Stimulated activated CD8-positive, alpha-beta memory T cell treated with anti-CD3 and anti-CD28 coated beads, Interleukin-7, amount 100 ng/mL, for 48 hours (primary cell): ENCODE measurements around the gene OVOL2.
"Not testable (repeated sequence)": the region's sequence is repeated elsewhere in the genome, so short reads cannot be mapped to it uniquely, and the experiment has no call there.

Experiments used
- DNase-seq, 2 donors: peaks; one replicate each; pipeline ENCODE4 v3.0.0-alpha.2; 2020; ENCODE audit warnings: low read depth in 1 of 2; ENCODE audit errors: extremely low read depth in 1 of 2

Gene OVOL2

DNA sequence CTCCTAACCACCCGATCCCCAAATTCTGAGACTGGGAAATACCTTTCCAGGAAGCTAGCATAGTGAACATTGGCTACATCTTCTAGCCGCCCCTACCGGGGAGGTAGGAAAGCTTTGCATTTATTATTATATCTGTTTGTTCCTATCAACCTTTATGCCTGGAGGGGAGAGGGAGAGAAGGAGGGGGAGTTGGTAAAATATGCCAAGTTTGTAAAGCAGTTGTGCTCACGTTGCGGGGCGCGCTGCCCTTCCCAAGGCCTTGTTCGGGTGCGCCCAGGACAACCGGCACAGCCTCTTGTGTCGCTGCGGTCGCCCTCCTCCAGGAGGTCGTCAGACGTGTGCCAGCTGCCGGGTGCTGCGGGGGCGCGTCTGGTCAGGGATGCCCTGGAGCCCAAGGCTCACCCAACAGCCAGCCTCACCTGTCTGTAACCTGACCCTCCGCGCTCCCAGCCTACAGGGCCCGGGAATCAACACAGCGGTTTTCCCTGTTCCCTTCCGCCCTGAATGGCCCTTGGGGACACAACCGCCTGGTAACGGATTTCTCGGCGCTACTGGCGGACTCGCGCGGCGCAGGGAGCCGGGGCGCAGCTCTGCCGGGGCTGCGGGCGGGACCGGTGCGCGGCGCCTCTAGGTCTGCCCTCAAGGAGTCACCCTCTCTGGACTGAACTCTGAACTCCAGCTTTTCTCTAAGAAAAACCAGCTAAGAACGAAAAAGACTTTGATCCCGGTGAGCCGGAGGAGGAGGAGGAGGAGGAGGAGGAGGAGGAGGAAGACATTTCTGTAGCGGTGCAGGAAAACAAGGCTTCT is 1.1 kb upstream of the OVOL2 start:
- DNase-seq: no peak

- DNase-seq: no peak
Observed at GRCh38 chr20:18057994-18058349, 256 bp upstream of the OVOL2 start.

- no peak for DNase-seq
Observed at GRCh38 chr20:18056174-18057100, 1.3 kb downstream of the OVOL2 start.

DNA sequence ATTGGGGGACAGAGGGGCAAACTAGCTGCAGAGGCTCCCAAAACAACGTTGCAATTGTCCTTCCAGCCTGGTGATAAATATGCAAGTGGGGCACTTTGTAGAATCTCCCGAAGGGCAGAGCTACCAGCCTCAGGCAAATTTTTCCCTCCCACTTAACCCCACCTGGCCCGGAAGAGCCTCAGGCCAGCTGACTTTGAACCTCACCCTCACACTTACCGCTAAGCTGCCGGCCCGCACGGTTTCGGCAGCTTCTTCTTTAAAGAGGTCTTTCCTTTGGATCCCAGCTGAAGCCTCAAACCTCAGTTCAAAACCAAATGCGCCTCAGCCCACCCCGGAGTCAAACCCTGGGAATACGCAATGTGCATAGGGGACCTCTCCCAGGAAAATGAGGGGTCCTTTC is 2.5 kb downstream of the OVOL2 start:
- DNase-seq: no peak

GRCh38 chr20:18052856-18053255 is 4.9 kb downstream of the OVOL2 start:
- DNase-seq: no peak

GRCh38 chr20:18050628-18051027 is 7.1 kb downstream of the OVOL2 start:
- no peak for DNase-seq

DNA sequence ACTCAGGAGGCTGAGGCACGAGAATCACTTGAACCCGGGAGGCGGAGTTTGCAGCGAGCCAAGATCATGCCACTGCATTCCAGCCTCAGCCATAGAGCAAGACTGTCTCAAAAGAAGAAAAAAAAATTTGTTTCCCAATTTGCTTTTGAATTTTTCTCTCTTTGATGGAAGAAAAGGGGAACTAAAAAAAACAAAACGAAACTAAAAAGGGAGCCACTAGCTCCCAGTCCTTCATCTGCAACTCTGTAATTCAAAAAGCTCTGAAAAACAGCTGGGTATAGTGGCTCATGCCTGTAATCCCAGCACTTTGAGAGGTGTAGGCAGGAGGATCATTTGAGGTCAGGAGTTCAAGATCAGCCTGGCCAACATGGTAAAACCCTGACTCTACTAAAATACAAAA is 9.5 kb downstream of the OVOL2 start:
- DNase-seq: no peak

DNA sequence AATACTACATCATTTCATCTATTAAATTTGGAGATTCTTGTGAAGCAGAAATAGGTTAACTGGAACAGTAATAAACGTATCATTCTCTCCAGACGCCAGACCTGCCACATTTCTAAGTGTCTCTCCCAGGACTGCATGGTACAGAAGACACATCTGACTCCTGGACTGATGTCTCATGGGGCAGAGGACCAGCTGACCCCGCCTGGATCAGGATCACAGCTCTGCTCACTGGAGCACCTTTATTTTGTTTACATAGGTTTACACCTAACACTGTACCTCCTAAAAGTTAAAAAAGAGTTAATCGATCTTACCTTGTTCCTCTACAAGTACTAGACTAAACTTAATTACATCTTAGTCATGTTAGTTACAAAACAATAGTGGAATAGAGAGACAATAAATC is 11.2 kb downstream of the OVOL2 start:
- DNase-seq: no peak

- no peak for DNase-seq
Observed at GRCh38 chr20:18042229-18042628, 15.5 kb downstream of the OVOL2 start.

GRCh38 chr20:18041462-18041861 is 16.3 kb downstream of the OVOL2 start:
- no peak for DNase-seq

DNA sequence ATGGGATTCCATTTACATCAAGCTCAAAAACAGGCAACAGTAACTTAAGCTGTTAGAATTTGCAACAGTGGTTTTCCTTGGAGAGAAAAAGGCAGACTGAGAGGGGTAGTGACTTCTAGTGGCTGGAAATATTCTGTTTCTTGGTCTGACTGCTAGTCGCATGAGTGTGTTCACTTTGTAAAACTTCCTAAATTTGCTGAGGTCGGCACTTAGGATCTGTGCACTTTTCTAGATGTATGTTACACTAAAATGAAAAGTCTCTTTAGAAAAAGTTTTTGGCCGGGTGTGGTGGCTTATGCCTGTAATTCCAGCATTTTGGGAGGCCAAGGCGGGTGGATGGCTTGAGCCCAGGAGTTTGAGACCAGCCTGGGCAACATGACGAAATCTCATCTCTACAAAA is 18.7 kb downstream of the OVOL2 start:
- no peak for DNase-seq

DNA sequence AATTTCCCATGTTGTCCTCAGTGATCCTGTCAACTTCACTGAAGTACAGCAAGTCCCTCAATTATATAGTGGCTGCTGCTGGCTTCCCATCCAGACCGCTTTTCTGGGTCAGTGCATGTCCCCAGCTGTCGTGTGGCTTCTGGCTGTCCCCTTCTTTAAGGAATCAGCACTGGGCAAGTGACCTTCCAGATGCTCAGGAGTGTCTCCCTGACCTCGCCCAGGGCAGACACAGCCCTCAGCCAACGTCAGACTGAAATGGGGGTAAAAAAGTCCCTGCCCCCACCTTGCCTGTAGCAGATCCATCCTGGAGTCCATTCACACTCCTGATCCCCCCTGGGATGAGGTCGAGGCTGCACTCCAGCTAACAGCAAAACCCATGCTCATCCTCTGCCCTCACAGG is 23.7 kb downstream of the OVOL2 start:
- no peak for DNase-seq

DNA sequence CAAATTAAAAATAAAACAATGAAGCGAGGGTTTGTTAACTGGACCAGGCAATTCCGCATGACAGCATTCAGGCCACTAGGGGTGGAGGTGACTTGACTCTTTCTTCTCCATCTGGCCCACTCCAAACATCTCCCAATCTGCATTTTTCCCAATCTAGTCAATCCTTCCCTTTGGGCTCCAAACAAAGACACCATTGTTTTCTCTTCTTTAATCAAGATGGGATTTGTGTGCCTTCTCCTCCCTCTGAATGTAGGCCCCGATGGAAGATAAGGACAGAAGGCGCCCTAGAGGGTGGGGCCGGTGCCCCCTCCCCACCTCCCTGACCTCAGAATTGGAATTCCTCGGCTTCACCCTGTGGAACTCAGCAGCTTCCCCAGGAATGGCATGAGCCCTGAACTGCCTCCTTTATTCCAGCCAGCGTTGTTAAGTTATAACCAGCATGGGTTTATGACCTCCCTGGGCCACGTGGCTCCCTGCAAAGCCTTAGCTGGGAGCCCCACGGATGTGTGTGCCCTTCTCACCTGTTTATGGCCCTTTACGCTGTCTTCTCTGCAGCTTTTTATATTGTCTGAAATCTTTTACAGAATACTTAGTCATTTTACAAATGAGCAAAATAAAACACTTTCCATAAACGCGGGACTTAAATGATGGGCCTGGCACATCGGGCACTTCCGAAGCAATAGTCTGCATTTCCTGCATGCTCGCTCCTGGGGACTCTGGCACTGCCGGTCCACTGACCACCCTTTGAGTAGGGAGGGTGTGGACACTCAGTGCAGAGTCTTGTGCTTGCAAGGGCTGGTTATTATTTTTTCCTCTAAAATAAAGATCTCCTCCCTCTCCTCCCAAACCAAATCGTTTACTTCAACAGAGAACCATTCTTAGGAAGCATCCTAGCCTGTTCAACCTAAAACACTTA is 24.5 kb downstream of the OVOL2 start:
- DNase-seq: no peak

DNA sequence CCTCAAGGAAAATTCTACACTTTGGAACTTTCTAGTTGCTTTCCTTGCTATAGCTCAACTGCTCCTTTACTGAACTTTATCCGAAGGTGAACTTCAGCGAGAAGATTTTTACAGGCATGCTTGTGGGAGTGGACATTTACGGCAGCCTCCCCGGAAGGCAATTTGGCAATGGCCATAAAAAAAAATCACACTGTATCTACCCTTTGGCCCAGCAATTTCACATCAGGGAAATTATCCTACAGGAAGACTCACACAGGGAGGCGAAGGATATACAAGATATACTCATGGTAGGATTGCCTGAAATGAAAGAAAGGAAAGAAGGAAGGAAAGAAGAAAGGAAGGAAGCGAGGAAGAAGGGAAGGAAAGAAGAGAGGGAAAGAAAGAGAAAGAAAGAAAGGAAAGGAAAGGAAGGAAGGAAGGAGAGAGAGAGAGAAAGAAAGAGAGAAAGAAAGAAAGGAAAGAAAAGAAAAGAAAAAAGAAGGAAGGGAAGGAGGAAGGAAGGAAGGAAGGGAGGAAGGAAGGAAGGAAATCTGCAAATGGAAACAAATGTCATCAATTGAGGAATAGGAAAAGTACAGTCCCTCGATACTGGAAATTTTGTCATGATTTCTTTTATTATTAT is 25.7 kb downstream of the OVOL2 start:
- no peak for DNase-seq

DNA sequence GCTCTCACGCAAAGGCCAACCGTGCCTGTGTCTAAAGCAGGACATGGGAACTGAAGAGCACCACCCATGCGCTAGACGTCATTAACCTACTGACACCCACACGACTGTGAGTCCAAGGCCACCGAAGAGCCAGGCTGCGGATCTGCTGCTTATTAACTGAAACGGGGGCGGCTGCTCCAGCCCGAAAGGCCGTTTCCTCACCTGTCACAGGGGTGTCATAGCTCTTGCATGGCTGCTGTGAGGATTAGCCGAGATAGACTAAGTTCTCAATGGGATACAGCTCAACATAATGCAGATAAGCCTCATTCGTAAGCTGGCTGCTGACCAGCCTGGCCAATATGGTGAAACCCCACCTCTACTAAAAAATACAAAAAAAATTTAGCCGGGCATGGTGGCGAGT is 26.7 kb downstream of the OVOL2 start:
- no peak for DNase-seq

GRCh38 chr20:18030020-18030419 is 27.7 kb downstream of the OVOL2 start:
- DNase-seq: no peak

GRCh38 chr20:18027011-18027410 is 30.7 kb downstream of the OVOL2 start:
- DNase-seq: not testable (repeated sequence)

DNA sequence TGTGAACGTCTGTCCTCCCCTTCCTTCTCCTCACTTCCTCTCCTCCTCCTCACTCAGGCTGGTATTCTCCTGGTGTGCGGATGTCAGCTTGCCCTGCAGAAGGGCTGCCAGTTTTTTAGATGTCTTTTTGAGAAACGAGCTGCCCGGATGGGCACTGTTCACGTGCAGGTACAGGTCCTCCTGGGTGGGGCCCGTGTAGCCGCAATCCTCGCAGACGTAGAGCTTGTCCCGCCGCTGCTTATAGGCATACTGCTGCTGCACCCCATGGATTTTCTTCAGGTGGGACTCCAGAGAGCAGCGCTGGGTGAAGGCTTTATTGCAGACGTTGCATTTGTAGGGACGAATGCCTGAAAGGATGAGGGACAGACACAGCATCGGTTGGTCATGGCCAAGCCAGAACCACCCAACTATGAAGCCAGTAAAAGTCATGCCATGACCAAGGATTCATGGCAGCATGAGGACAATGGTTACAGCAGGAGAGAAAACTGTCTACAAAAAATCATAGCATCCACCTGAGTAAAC is 33.0 kb downstream of the OVOL2 start:
- DNase-seq: no peak

DNA sequence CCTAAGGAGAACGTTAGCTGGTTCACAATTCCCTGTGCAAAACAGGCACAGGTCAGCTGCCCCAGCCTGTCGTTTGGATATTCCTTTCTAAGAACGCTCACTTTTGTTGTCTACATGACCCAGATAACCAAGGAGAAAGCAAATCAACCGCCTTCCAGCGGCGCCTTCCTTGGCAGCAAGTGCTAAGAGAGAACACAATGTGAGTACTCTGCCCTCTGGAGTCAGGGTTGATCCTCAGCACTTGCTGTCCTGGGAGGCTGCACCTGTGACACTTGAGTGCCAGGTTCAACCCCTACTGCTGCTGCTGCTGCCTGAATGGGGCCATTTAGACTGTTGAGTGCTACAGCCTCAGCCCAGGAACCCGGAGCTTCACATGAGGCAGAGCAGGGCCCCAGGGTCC is 36.8 kb downstream of the OVOL2 start:
- no peak for DNase-seq

- no peak for DNase-seq
Observed at GRCh38 chr20:18019068-18019467, 38.6 kb downstream of the OVOL2 start.
